GM19324 (cell line): ENCODE measurements around the gene DMBT1.

Source experiments
- ATAC-seq: cut with Tn5 transposase; IDR thresholded peaks from one replicate; pipeline ENCODE4 v1.9.1; 2021; ENCODE audit warnings: mild to moderate bottlenecking, moderate library complexity; ENCODE audit not compliant: unreplicated experiment, low FRiP score

DMBT1 gene

GRCh38 chr10:122642726-122643605 is 82.4 kb downstream of the DMBT1 start:
- ATAC-seq: no peak

- no peak for ATAC-seq
Observed at GRCh38 chr10:122643931-122644534, 83.5 kb downstream of the DMBT1 start.

GRCh38 chr10:122646511-122647382 is 86.2 kb downstream of the DMBT1 start:
- no peak for ATAC-seq

GRCh38 chr10:122647383-122647968 is 86.9 kb downstream of the DMBT1 start:
- ATAC-seq: no peak

- ATAC-seq: no peak
Observed at GRCh38 chr10:122648599-122649428, 88.3 kb downstream of the DMBT1 start.

GRCh38 chr10:122649903-122650302 is 89.3 kb downstream of the DMBT1 start:
- no peak for ATAC-seq

GRCh38 chr10:122650331-122650730 is 89.8 kb downstream of the DMBT1 start:
- no peak for ATAC-seq

- no peak for ATAC-seq
Observed at GRCh38 chr10:122655524-122656307, 95.2 kb downstream of the DMBT1 start.

- ATAC-seq: no peak
Observed at GRCh38 chr10:122656308-122656705, 95.8 kb downstream of the DMBT1 start.

- no peak for ATAC-seq
Observed at GRCh38 chr10:122656741-122657140, 96.2 kb downstream of the DMBT1 start.

GRCh38 chr10:122657255-122657654 is 96.7 kb downstream of the DMBT1 start:
- no peak for ATAC-seq

GRCh38 chr10:122657729-122658128 is 97.2 kb downstream of the DMBT1 start:
- no peak for ATAC-seq

- ATAC-seq: no peak
Observed at GRCh38 chr10:122658356-122659049, 97.9 kb downstream of the DMBT1 start.

- ATAC-seq: no peak
Observed at GRCh38 chr10:122659126-122659525, 98.6 kb downstream of the DMBT1 start.

- ATAC-seq: no peak
Observed at GRCh38 chr10:122659651-122660050, 99.1 kb downstream of the DMBT1 start.

GRCh38 chr10:122660696-122661095 is 100.1 kb downstream of the DMBT1 start:
- no peak for ATAC-seq

GRCh38 chr10:122662231-122662630 is 101.7 kb downstream of the DMBT1 start:
- ATAC-seq: no peak

GRCh38 chr10:122663516-122664130 is 103.1 kb downstream of the DMBT1 start:
- ATAC-seq: no peak
